ENCODE data around the gene ALG14.

DNA sequence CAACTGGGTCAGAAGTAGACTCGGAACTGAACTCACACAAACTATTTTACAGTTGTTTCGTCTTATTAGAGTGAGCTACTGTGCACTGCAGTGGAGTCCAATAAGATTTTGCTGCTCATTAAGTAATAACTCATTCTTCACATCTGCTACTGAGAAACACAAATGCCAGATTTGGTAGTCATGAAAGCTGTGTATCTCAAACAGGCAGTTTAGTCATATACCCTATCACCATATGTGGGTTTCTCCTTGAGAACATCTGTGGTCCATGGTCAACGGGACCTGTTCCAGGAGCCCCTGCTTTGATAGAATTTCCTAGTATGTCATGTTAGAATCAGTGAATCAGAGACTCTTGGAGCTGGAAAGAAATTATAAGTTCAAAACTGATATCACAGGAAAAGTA is 60.4 kb downstream of the ALG14 start:
- TF ChIP-seq CTCF (IDR thresholded peaks at IDR 0.05; ENCODE audit: low read depth, low read length, poor library complexity, severe bottlenecking) (no peak), EZH2phosphoT487 (IDR thresholded peaks at IDR 0.05; ENCODE audit: borderline replicate concordance, low read length) (no peak)

Measured in DOHH2 (cell line).